ENCODE results near the gene PTPRCAP. TPM values are rescaled to one million over a fixed set of nuclear protein-coding genes. Genes with fewer than 3 reads are reported as not detected.

Gene PTPRCAP
- total and polyA plus RNA-seq, 10 of the 15 experiments (the other 5 are each of a cell fraction or from before 2014, with no cell fraction given), result 4.7 to 266 (median 125) TPM

DNA sequence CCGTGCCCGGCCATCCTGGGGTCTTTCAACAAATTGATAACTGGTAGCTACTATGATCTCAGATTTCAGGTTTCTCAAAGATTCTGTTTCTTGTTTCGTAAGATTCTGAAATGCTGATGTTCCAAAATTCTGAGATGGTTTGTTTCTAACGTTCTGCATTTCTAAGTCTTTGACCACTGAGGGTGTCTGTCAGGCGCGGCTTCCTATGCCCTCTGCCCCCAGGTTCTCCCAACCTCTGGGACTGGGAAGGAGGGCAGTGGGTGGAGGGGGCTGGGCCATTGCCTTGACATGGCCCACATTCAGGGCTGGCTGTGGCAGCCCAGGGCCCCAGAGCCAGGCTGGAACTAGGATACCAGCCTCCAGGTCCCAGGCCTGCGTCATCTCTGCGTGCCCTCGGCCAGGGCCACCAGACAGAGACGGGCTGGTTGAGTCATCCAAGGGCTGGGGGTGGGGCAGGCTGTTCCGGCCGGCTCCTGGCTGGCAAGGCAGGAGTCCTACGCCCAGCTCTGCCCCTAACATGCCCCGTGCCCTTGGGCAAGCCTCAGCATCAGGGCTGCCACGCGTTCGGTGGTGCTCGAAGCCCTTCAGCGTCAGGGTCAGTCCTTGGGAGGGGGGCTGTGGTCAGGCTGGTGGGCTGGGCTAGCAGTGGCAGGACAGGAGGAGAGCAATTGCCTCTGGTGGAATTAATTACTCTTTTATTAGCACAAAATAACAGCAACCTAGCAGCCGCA is 26.4 kb upstream of the PTPRCAP start:
- H3K9me3 ChIP-seq (replicated peaks; ENCODE audit: control insufficient read depth, insufficient read depth, low read length), result no peaks in the 10 kb centered on the region
- TF ChIP-seq, protein P1, sequence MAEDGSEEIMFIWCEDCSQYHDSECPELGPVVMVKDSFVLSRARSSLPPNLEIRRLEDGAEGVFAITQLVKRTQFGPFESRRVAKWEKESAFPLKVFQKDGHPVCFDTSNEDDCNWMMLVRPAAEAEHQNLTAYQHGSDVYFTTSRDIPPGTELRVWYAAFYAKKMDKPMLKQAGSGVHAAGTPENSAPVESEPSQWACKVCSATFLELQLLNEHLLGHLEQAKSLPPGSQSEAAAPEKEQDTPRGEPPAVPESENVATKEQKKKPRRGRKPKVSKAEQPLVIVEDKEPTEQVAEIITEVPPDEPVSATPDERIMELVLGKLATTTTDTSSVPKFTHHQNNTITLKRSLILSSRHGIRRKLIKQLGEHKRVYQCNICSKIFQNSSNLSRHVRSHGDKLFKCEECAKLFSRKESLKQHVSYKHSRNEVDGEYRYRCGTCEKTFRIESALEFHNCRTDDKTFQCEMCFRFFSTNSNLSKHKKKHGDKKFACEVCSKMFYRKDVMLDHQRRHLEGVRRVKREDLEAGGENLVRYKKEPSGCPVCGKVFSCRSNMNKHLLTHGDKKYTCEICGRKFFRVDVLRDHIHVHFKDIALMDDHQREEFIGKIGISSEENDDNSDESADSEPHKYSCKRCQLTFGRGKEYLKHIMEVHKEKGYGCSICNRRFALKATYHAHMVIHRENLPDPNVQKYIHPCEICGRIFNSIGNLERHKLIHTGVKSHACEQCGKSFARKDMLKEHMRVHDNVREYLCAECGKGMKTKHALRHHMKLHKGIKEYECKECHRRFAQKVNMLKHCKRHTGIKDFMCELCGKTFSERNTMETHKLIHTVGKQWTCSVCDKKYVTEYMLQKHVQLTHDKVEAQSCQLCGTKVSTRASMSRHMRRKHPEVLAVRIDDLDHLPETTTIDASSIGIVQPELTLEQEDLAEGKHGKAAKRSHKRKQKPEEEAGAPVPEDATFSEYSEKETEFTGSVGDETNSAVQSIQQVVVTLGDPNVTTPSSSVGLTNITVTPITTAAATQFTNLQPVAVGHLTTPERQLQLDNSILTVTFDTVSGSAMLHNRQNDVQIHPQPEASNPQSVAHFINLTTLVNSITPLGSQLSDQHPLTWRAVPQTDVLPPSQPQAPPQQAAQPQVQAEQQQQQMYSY (CRISPR knock-in tag; IDR thresholded peaks at IDR 0.05), result no peak
- TF ChIP-seq BACH1 (IDR thresholded peaks at IDR 0.05; ENCODE audit: borderline replicate concordance), result 0 out of 2 replicates have a peak, but pooled peaks have one; percentile 10
- TF ChIP-seq EZH2 (IDR thresholded peaks at IDR 0.05; ENCODE audit: borderline replicate concordance, control insufficient read depth, low read depth, low read length), result no peak
- TF ChIP-seq SMARCA5 (IDR thresholded peaks at IDR 0.05), result 0 out of 2 replicates have a peak, but pooled peaks have one; percentile 12
- TF ChIP-seq, protein P2, sequence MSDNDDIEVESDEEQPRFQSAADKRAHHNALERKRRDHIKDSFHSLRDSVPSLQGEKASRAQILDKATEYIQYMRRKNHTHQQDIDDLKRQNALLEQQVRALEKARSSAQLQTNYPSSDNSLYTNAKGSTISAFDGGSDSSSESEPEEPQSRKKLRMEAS (IDR thresholded peaks at IDR 0.05; ENCODE audit: low read depth, low read length), result no peak
- TF ChIP-seq NFYB (IDR thresholded peaks at IDR 0.05; ENCODE audit: insufficient read depth, low read depth, low read length), result no peak
- TF ChIP-seq SREBF2 (IDR thresholded peaks at IDR 0.05; ENCODE audit: low read length), result no peak
- no peak for TF ChIP-seq MTA2 (IDR thresholded peaks at IDR 0.05; ENCODE audit: low read depth)
- TF ChIP-seq, protein P3, sequence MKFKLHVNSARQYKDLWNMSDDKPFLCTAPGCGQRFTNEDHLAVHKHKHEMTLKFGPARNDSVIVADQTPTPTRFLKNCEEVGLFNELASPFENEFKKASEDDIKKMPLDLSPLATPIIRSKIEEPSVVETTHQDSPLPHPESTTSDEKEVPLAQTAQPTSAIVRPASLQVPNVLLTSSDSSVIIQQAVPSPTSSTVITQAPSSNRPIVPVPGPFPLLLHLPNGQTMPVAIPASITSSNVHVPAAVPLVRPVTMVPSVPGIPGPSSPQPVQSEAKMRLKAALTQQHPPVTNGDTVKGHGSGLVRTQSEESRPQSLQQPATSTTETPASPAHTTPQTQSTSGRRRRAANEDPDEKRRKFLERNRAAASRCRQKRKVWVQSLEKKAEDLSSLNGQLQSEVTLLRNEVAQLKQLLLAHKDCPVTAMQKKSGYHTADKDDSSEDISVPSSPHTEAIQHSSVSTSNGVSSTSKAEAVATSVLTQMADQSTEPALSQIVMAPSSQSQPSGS (IDR thresholded peaks at IDR 0.05; ENCODE audit: low read length), result no peak
- TF ChIP-seq POLR2A (IDR thresholded peaks at IDR 0.05; ENCODE audit: low read depth, low read length), result peak; percentile 56
- TF ChIP-seq, protein P4, sequence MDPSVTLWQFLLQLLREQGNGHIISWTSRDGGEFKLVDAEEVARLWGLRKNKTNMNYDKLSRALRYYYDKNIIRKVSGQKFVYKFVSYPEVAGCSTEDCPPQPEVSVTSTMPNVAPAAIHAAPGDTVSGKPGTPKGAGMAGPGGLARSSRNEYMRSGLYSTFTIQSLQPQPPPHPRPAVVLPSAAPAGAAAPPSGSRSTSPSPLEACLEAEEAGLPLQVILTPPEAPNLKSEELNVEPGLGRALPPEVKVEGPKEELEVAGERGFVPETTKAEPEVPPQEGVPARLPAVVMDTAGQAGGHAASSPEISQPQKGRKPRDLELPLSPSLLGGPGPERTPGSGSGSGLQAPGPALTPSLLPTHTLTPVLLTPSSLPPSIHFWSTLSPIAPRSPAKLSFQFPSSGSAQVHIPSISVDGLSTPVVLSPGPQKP (IDR thresholded peaks at IDR 0.05; ENCODE audit: low read depth, low read length), result no peak
- TF ChIP-seq GATAD2B (conservative IDR thresholded peaks at IDR 0.05; ENCODE audit: low read depth), result 0 out of 2 replicates have a peak, but pooled peaks have one; percentile 15
- no peak for TF ChIP-seq WRNIP1 (IDR thresholded peaks at IDR 0.05; ENCODE audit: borderline replicate concordance, low read depth, low read length)
- no peak for TF ChIP-seq CBX5 (IDR thresholded peaks at IDR 0.05; ENCODE audit: low read depth)
- TF ChIP-seq SIN3A (IDR thresholded peaks at IDR 0.05; ENCODE audit: low read depth, low read length), result 0 out of 2 replicates have a peak, but pooled peaks have one; percentile 4
- TF ChIP-seq ZNF274 (IDR thresholded peaks at IDR 0.05; ENCODE audit: insufficient read depth, insufficient read length), result no peak
- H3K27ac ChIP-seq (ENCODE audit: control insufficient read depth, insufficient read depth), result peak overlapping the region; percentile 77
- H3K79me2 ChIP-seq (ENCODE audit: control insufficient read depth, insufficient read depth, low read length), result peaks cover 14% of the 10 kb centered on the region
- H3K4me1 ChIP-seq (ENCODE audit: control insufficient read depth, insufficient read depth, low read length), result peaks cover 41% of the 10 kb centered on the region
- ATAC-seq (no peak), FAIRE-seq (no peak), DNase-seq (ENCODE audit: low read depth, low spot score) (no peak)
- CTCF ChIA-PET, result interaction anchor here (0.6 to 1.4 kb wide), 2 partner anchors 14 to 63 kb away, joined by 3 read pairs; no protein-coding TSS in a partner anchor
- H4K20me1 ChIP-seq (ENCODE audit: control insufficient read depth, insufficient read depth), result no peaks in the 10 kb centered on the region
- intact Hi-C loops (cut with micrococcal nuclease; ENCODE audit: unreplicated experiment) (no loop called here), in situ Hi-C loops (cut with MboI) (no loop called here)
- SMC1A ChIA-PET (ENCODE audit: uncharacterized antibody, unreplicated experiment), result no interaction called here
- WGBS (ENCODE audit: insufficient coverage, insufficient replicate concordance, low lambda C conversion rate, missing lambda C conversion rate), result 51% methylated on average over 20 of the region's 20 CpGs
- H3K27me3 ChIP-seq (replicated peaks in 1 of 2; ENCODE audit: control insufficient read depth in 2 of 2, insufficient read depth in 2 of 2, low read length in 1 of 2), result no peaks in the 10 kb centered on the region
- POLR2A ChIA-PET, result interaction anchor here (0.6 to 6.3 kb wide), 4 partner anchors 21 to 61 kb away, joined by 3 to 50 read pairs (median 22); partner anchors contain the start of genes CORO1B, PPP1CA, PTPRCAP and RPS6KB2
- H3K4me2 ChIP-seq (ENCODE audit: control insufficient read depth, insufficient read depth), result peak overlapping the region; percentile 97
- H3K36me3 ChIP-seq (ENCODE audit: control insufficient read depth in 2 of 2, insufficient read depth in 2 of 2, low read length in 1 of 2), result no peaks in the 10 kb centered on the region; a peak in 1 of 4 replicates
- H3K4me3 ChIP-seq, result peak overlapping the region; percentile 74
- RAD21 ChIA-PET (ENCODE audit: unreplicated experiment), result interaction anchor here (1.4 kb wide), 1 partner anchor 26 kb away, joined by 3 read pairs; the partner anchor contains the start of gene PTPRCAP
- H3K9ac ChIP-seq (ENCODE audit: control insufficient read depth, insufficient read depth, low read length), result peak overlapping the region; percentile 64; the same call in 1 of the 2 replicates
- no TSS peak for BruUV-seq (replicated peaks)
- H2AFZ ChIP-seq (ENCODE audit: control insufficient read depth, low read depth, low read length), result peak overlapping the region; percentile 79; the same call in 1 of the 2 replicates

Data from GM12878 (cell line).